ENCODE results near the gene SRPK1. TPM values are rescaled to one million over a fixed set of nuclear protein-coding genes. Genes with fewer than 3 reads are reported as not detected.

Gene SRPK1
- total and polyA plus RNA-seq, 2 of the 13 experiments (the other 11 are each of a cell fraction or from before 2014, with no cell fraction given): 56.4 to 142 TPM

GRCh38 chr6:35954333-35954732, 33.4 kb upstream of the SRPK1 start:
- H3K4me2 ChIP-seq (ENCODE audit: low read depth, low read length): no peak overlapping the region
- DNase-seq (ENCODE audit: low spot score): no peak
- ATAC-seq: no peak

More at GRCh38 chr6:35954333-35954732, 33.4 kb upstream of the SRPK1 start:
- TF ChIP-seq POLR2G (IDR thresholded peaks at IDR 0.05; ENCODE audit: low read depth, low read length) (no peak), PHF21A (CRISPR knock-in tag; IDR thresholded peaks at IDR 0.05) (no peak), TBL1XR1 (IDR thresholded peaks at IDR 0.05; ENCODE audit: borderline replicate concordance, low read length, partially characterized antibody) (no peak), PITX1 (CRISPR knock-in tag; IDR thresholded peaks at IDR 0.05) (no peak), XBP1 (CRISPR knock-in tag; IDR thresholded peaks at IDR 0.05) (no peak), GABPB1 (CRISPR knock-in tag; IDR thresholded peaks at IDR 0.05) (no peak), BATF2 (CRISPR knock-in tag; IDR thresholded peaks at IDR 0.05) (no peak), FOSL1 (CRISPR knock-in tag; IDR thresholded peaks at IDR 0.05; ENCODE audit: borderline replicate concordance) (no peak), GTF2F1 (IDR thresholded peaks at IDR 0.05; ENCODE audit: low read length) (no peak), ZSCAN5A (CRISPR knock-in tag; IDR thresholded peaks at IDR 0.05; ENCODE audit: borderline replicate concordance) (no peak), CBX2 (IDR thresholded peaks at IDR 0.05; ENCODE audit: low read depth, low read length) (no peak), CBX2 (CRISPR knock-in tag; IDR thresholded peaks at IDR 0.05; ENCODE audit: low read depth) (no peak), ZNF777 (CRISPR knock-in tag; IDR thresholded peaks at IDR 0.05) (no peak)
- TF ChIP-seq, protein P1, sequence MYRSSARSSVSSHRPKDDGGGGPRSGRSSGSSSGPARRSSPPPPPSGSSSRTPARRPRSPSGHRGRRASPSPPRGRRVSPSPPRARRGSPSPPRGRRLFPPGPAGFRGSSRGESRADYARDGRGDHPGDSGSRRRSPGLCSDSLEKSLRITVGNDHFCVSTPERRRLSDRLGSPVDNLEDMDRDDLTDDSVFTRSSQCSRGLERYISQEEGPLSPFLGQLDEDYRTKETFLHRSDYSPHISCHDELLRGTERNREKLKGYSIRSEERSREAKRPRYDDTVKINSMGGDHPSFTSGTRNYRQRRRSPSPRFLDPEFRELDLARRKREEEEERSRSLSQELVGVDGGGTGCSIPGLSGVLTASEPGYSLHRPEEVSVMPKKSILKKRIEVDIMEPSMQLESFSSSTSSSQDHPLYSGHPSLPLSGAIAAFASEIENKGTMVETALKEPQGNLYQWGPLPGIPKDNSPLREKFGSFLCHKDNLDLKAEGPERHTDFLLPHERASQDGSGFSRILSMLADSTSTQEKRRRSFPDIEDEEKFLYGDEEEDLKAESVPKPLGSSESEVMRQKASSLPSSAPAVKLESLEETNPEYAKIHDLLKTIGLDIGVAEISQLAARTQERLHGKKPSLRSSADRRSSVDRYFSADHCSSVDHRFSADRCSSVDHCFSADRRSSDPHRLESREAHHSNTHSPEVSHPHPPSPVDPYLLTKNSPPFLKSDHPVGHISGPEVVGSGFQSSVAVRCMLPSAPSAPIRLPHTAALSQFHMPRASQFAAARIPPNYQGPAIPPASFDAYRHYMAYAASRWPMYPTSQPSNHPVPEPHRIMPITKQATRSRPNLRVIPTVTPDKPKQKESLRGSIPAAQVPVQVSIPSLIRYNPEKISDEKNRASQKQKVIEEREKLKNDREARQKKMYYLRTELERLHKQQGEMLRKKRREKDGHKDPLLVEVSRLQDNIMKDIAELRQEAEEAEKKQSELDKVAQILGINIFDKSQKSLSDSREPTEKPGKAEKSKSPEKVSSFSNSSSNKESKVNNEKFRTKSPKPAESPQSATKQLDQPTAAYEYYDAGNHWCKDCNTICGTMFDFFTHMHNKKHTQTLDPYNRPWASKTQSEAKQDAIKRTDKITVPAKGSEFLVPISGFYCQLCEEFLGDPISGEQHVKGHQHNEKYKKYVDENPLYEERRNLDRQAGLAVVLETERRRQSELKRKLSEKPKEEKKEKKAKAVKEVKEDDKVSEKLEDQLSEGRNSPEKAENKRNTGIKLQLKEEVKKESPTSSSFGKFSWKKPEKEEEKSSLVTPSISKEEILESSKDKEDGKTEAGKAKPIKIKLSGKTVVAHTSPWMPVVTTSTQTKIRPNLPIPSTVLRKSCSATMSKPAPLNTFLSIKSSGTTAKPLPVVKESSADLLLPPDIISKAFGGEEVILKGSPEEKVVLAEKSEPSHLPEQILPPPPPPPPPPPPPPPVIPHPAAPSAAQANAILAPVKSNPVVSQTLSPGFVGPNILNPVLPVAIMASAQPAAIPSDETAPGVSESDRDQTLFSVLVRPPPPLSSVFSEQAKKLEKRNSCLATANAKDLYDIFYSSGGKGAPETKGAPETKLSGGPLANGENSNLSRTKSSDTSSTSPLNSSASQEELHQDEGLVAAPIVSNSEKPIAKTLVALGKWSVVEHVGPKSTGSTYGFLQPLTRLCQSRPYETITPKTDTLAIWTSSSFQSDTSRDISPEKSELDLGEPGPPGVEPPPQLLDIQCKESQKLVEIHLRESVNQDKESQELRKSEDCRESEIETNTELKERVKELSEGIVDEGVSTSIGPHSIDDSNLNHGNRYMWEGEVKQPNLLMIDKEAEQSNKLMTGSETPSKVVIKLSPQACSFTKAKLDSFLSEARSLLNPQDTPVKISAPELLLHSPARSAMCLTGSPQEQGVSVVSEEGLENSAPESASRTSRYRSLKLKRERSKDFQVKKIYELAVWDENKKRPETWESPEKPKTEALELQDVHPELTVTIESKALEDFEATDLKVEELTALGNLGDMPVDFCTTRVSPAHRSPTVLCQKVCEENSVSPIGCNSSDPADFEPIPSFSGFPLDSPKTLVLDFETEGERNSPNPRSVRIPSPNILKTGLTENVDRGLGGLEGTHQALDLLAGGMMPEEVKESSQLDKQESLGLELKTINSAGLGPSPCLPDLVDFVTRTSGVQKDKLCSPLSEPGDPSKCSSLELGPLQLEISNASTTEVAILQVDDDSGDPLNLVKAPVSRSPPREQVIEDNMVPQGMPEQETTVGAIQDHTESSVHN (CRISPR knock-in tag; IDR thresholded peaks at IDR 0.05): no peak
- TF ChIP-seq, protein P2, sequence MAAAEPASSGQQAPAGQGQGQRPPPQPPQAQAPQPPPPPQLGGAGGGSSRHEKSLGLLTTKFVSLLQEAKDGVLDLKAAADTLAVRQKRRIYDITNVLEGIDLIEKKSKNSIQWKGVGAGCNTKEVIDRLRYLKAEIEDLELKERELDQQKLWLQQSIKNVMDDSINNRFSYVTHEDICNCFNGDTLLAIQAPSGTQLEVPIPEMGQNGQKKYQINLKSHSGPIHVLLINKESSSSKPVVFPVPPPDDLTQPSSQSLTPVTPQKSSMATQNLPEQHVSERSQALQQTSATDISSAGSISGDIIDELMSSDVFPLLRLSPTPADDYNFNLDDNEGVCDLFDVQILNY (CRISPR knock-in tag; conservative IDR thresholded peaks at IDR 0.05): no peak
- 72% methylated on average over 7 of the region's 7 CpGs for WGBS (ENCODE audit: low lambda C conversion rate)
- H3K79me2 ChIP-seq (ENCODE audit: insufficient read depth, low read length): no peaks in the 10 kb centered on the region
- no TSS peak for BruUV-seq (replicated peaks)
- no peaks in the 10 kb centered on the region for H3K36me3 ChIP-seq (replicated peaks in 1 of 2; ENCODE audit: control insufficient read depth in 1 of 2, insufficient read depth in 2 of 2, low read length in 2 of 2)
- no peaks in the 10 kb centered on the region for H3K27me3 ChIP-seq (ENCODE audit: control insufficient read depth in 1 of 2, insufficient read depth in 2 of 2, low read length in 2 of 2)
- intact Hi-C loops (cut with micrococcal nuclease; ENCODE audit: unreplicated experiment): no loop called here
- no peaks in the 10 kb centered on the region for H4K20me1 ChIP-seq (ENCODE audit: insufficient read depth, low read length)
- H3K9ac ChIP-seq (ENCODE audit: insufficient read depth, low read depth, low read length): no peak overlapping the region
- H2AFZ ChIP-seq (ENCODE audit: low read length): no peak overlapping the region
- ChIA-PET POLR2A (no interaction called here), CTCF (ENCODE audit: low intra/inter-chr PET ratio, low total read pairs) (no interaction called here)
- FAIRE-seq: no peak
- in situ Hi-C loops (cut with HindIII; ENCODE audit: extremely low pct_ligation_motif_present, low pct_unique_long_range_greater_than_20kb): no loop called here
- peaks cover 13% of the 10 kb centered on the region for H3K4me1 ChIP-seq (ENCODE audit: insufficient read depth, low read length)
- H3K27ac ChIP-seq (ENCODE audit: extremely low read length, insufficient read depth, low read length): no peak overlapping the region
- H3K4me3 ChIP-seq (replicated peaks in 1 of 3; ENCODE audit: insufficient read depth in 1 of 3, low read depth in 2 of 3, low read length in 3 of 3): no peak overlapping the region
- no peaks in the 10 kb centered on the region for H3K9me3 ChIP-seq (ENCODE audit: low read length)

Measured in HepG2 (cell line).